Chondrocyte (in vitro differentiated cells): Measurements from ENCODE around the gene TLE4. TPM values are rescaled to one million over a fixed set of nuclear protein-coding genes. Genes with fewer than 3 reads are reported as not detected.

Experiments used
- DNase-seq: peaks from one replicate; pipeline ENCODE4 v3.0.0; 2021; ENCODE audit warnings: mixed read lengths, low spot score
- H3K27ac Mint-ChIP-seq: one replicate; pipeline ENCODE4 v1.8.0; 2021; ENCODE audit warnings: mild to moderate bottlenecking, moderate library complexity, mixed read lengths; ENCODE audit not compliant: unreplicated experiment
- H3K27me3 Mint-ChIP-seq: 2 replicates; pipeline ENCODE4 v1.8.0; 2021; ENCODE audit warnings: low read depth, mixed read lengths
- H3K36me3 Mint-ChIP-seq: 2 replicates; pipeline ENCODE4 v1.8.0; 2021; ENCODE audit warnings: low read depth, mixed read lengths
- H3K4me1 Mint-ChIP-seq: 2 replicates; pipeline ENCODE4 v1.8.0; 2021; ENCODE audit warnings: low read depth, mild to moderate bottlenecking, mixed read lengths
- H3K4me3 Mint-ChIP-seq: one replicate; pipeline ENCODE4 v1.8.0; 2021; ENCODE audit warnings: mild to moderate bottlenecking, moderate library complexity, mixed read lengths; ENCODE audit not compliant: unreplicated experiment
- H3K9me3 Mint-ChIP-seq: 2 replicates; pipeline ENCODE4 v1.8.0; 2021; ENCODE audit warnings: low read depth, mixed read lengths
- CTCF ChIP-seq: fragments of 200-600 bp; sonication (generic); IDR thresholded peaks from 2 replicates; pipeline ENCODE4 v1.5.0; 2021; ENCODE audit warnings: antibody characterized with exemption, mild to moderate bottlenecking, moderate library complexity
- total RNA-seq: library from RNA; stranded (reverse); gene quantifications from 3 replicates; pipeline ENCODE4 v1.2.1, GENCODE V29; 2021

The TLE4 gene
- total RNA-seq, 1 donor from 2014 or later: 66.0 TPM

GRCh38 chr9:79592726-79593493, 21.1 kb downstream of the TLE4 start:
- Mint-ChIP-seq H3K27ac (peak overlapping the region; percentile 49), H3K4me3 (no peak overlapping the region), H3K4me1 (peaks cover 37% of the 10 kb centered on the region), H3K9me3 (no peaks in the 10 kb centered on the region), H3K27me3 (no peaks in the 10 kb centered on the region), H3K36me3 (peaks cover 10% of the 10 kb centered on the region)
- DNase-seq: no peak
- TF ChIP-seq CTCF: no peak

- Mint-ChIP-seq H3K27ac (no peak overlapping the region), H3K4me3 (no peak overlapping the region), H3K36me3 (peaks cover 19% of the 10 kb centered on the region), H3K27me3 (no peaks in the 10 kb centered on the region), H3K9me3 (peaks cover 14% of the 10 kb centered on the region), H3K4me1 (peaks cover 26% of the 10 kb centered on the region)
- no peak for DNase-seq
- TF ChIP-seq CTCF: no peak
These were observed 27.0 kb downstream of the TLE4 start for GRCh38 chr9:79598562-79599345.

GRCh38 chr9:79600466-79600865, 28.7 kb downstream of the TLE4 start:
- Mint-ChIP-seq H3K9me3 (peaks cover 14% of the 10 kb centered on the region), H3K4me1 (peaks cover 24% of the 10 kb centered on the region), H3K4me3 (no peak overlapping the region), H3K36me3 (peaks cover 15% of the 10 kb centered on the region), H3K27me3 (no peaks in the 10 kb centered on the region), H3K27ac (no peak overlapping the region)
- no peak for DNase-seq
- no peak for TF ChIP-seq CTCF

- Mint-ChIP-seq H3K9me3 (peaks cover 23% of the 10 kb centered on the region), H3K27ac (no peak overlapping the region), H3K4me1 (peaks cover 17% of the 10 kb centered on the region), H3K27me3 (no peaks in the 10 kb centered on the region), H3K4me3 (no peak overlapping the region), H3K36me3 (peaks cover 23% of the 10 kb centered on the region)
- DNase-seq: no peak
- no peak for TF ChIP-seq CTCF
These were observed 31.6 kb downstream of the TLE4 start for GRCh38 chr9:79603222-79603920.

- no peak overlapping the region for H3K27ac Mint-ChIP-seq
- peaks cover 23% of the 10 kb centered on the region for H3K36me3 Mint-ChIP-seq
- H3K27me3 Mint-ChIP-seq: no peaks in the 10 kb centered on the region
- no peak for TF ChIP-seq CTCF
- no peak overlapping the region for H3K4me3 Mint-ChIP-seq
- H3K4me1 Mint-ChIP-seq: peaks cover 12% of the 10 kb centered on the region
- H3K9me3 Mint-ChIP-seq: peaks cover 23% of the 10 kb centered on the region
- DNase-seq: no peak
These were observed 32.4 kb downstream of the TLE4 start for GRCh38 chr9:79604149-79604548.
